Measurements from ENCODE around the gene TLX3. TPM values are rescaled to one million over a fixed set of nuclear protein-coding genes. Genes with fewer than 3 reads are reported as not detected.
"Not testable (repeated sequence)": the region's sequence is repeated elsewhere in the genome, so short reads cannot be mapped to it uniquely, and the experiment has no call there.

TLX3 gene
- total RNA-seq, 1 experiment from 2014 or later: not detected

- Histone ChIP-seq H3K9me3 (no peaks in the 10 kb centered on the region), H3K4me3 (no peak overlapping the region), H3K27me3 (no peaks in the 10 kb centered on the region), H3K36me3 (no peaks in the 10 kb centered on the region)
- no peak for DNase-seq
Measured at GRCh38 chr5:171295801-171296200, 13.2 kb upstream of the TLX3 start.

- H3K4me3 ChIP-seq, H3K9me3 ChIP-seq, H3K36me3 ChIP-seq, DNase-seq, H3K27me3 ChIP-seq: not testable (repeated sequence)
Measured at GRCh38 chr5:171297941-171298340, 11.1 kb upstream of the TLX3 start.

- H3K4me3 ChIP-seq: no peak overlapping the region
- H3K9me3 ChIP-seq: no peaks in the 10 kb centered on the region
- H3K27me3 ChIP-seq: no peaks in the 10 kb centered on the region
- H3K36me3 ChIP-seq: no peaks in the 10 kb centered on the region
- no peak for DNase-seq
Measured at GRCh38 chr5:171299228-171299627, 9.8 kb upstream of the TLX3 start.

- no peaks in the 10 kb centered on the region for H3K9me3 ChIP-seq
- no peaks in the 10 kb centered on the region for H3K36me3 ChIP-seq
- no peak for DNase-seq
- H3K4me3 ChIP-seq: no peak overlapping the region
- H3K27me3 ChIP-seq: no peaks in the 10 kb centered on the region
Measured at GRCh38 chr5:171299851-171300250, 9.2 kb upstream of the TLX3 start.

GRCh38 chr5:171300358-171300757 is 8.7 kb upstream of the TLX3 start:
- Histone ChIP-seq H3K4me3 (no peak overlapping the region), H3K36me3 (no peaks in the 10 kb centered on the region), H3K9me3 (no peaks in the 10 kb centered on the region), H3K27me3 (no peaks in the 10 kb centered on the region)
- DNase-seq: no peak

GRCh38 chr5:171306166-171306565 is 2.9 kb upstream of the TLX3 start:
- Histone ChIP-seq H3K27me3 (peaks cover 19% of the 10 kb centered on the region), H3K9me3 (no peaks in the 10 kb centered on the region; the same call in 1 of the 2 replicates), H3K36me3 (no peaks in the 10 kb centered on the region), H3K4me3 (no peak overlapping the region)
- no peak for DNase-seq

GRCh38 chr5:171306781-171307591 is 2.1 kb upstream of the TLX3 start:
- DNase-seq: no peak
- no peak overlapping the region for H3K4me3 ChIP-seq
- H3K36me3 ChIP-seq: no peaks in the 10 kb centered on the region
- H3K9me3 ChIP-seq: no peaks in the 10 kb centered on the region; the same call in 1 of the 2 replicates
- H3K27me3 ChIP-seq: peaks cover 20% of the 10 kb centered on the region

- no peak for DNase-seq
- H3K4me3 ChIP-seq: no peak overlapping the region
- H3K36me3 ChIP-seq: no peaks in the 10 kb centered on the region
- H3K9me3 ChIP-seq: no peaks in the 10 kb centered on the region; the same call in 1 of the 2 replicates
- H3K27me3 ChIP-seq: peaks cover 20% of the 10 kb centered on the region
Measured at GRCh38 chr5:171307789-171308452, 1.1 kb upstream of the TLX3 start.

GRCh38 chr5:171309276-171310211 is 496 bp downstream of the TLX3 start:
- Histone ChIP-seq H3K27me3 (peaks cover 20% of the 10 kb centered on the region), H3K36me3 (no peaks in the 10 kb centered on the region), H3K4me3 (peak overlapping the region; percentile 31), H3K9me3 (no peaks in the 10 kb centered on the region; the same call in 1 of the 2 replicates)
- DNase-seq: no peak

- no peak for DNase-seq
- peaks cover 20% of the 10 kb centered on the region for H3K27me3 ChIP-seq
- H3K9me3 ChIP-seq: no peaks in the 10 kb centered on the region; the same call in 1 of the 2 replicates
- no peaks in the 10 kb centered on the region for H3K36me3 ChIP-seq
- no peak overlapping the region for H3K4me3 ChIP-seq
Measured at GRCh38 chr5:171310212-171310818, 1.3 kb downstream of the TLX3 start.

- H3K27me3 ChIP-seq: peaks cover 17% of the 10 kb centered on the region
- H3K36me3 ChIP-seq: no peaks in the 10 kb centered on the region
- no peaks in the 10 kb centered on the region; the same call in 1 of the 2 replicates for H3K9me3 ChIP-seq
- no peak overlapping the region for H3K4me3 ChIP-seq
- DNase-seq: no peak
Measured at GRCh38 chr5:171310819-171311321, 1.8 kb downstream of the TLX3 start.

GRCh38 chr5:171311322-171312077 is 2.5 kb downstream of the TLX3 start:
- Histone ChIP-seq H3K36me3 (no peaks in the 10 kb centered on the region), H3K9me3 (no peaks in the 10 kb centered on the region; the same call in 1 of the 2 replicates), H3K27me3 (peaks cover 15% of the 10 kb centered on the region), H3K4me3 (no peak overlapping the region)
- DNase-seq: peak; percentile 30

GRCh38 chr5:171312129-171312974 is 3.3 kb downstream of the TLX3 start:
- no peak for DNase-seq
- Histone ChIP-seq H3K27me3 (peaks cover 15% of the 10 kb centered on the region), H3K36me3 (no peaks in the 10 kb centered on the region), H3K9me3 (no peaks in the 10 kb centered on the region; the same call in 1 of the 2 replicates), H3K4me3 (no peak overlapping the region)

- DNase-seq: no peak
- H3K4me3 ChIP-seq: no peak overlapping the region
- no peaks in the 10 kb centered on the region; the same call in 1 of the 2 replicates for H3K9me3 ChIP-seq
- no peaks in the 10 kb centered on the region for H3K36me3 ChIP-seq
- peaks cover 17% of the 10 kb centered on the region for H3K27me3 ChIP-seq
Measured at GRCh38 chr5:171313481-171314206, 4.6 kb downstream of the TLX3 start.

Data from MG63 (cell line).